ENCODE measurements around the gene CLIC1.

DNA sequence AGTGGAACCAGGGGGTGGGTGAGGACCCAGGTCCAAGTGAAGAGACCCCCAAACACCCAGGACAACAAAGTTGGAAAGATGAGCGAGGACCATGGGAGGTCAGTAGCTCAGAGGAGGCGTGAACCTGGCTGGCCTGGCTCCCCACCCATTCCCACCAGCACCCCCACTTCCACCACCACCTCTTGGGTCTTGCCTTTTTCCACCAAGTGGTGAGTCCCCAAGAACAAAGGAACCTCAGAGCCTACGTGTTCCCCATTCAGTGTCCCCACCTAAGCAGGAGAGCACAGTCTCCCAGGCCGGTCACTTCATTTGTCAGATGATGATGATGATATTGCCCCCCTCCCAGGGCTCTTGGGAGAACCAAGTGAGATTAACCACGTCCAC, 41.3 kb upstream of the CLIC1 start:
- TF ChIP-seq, protein P1, sequence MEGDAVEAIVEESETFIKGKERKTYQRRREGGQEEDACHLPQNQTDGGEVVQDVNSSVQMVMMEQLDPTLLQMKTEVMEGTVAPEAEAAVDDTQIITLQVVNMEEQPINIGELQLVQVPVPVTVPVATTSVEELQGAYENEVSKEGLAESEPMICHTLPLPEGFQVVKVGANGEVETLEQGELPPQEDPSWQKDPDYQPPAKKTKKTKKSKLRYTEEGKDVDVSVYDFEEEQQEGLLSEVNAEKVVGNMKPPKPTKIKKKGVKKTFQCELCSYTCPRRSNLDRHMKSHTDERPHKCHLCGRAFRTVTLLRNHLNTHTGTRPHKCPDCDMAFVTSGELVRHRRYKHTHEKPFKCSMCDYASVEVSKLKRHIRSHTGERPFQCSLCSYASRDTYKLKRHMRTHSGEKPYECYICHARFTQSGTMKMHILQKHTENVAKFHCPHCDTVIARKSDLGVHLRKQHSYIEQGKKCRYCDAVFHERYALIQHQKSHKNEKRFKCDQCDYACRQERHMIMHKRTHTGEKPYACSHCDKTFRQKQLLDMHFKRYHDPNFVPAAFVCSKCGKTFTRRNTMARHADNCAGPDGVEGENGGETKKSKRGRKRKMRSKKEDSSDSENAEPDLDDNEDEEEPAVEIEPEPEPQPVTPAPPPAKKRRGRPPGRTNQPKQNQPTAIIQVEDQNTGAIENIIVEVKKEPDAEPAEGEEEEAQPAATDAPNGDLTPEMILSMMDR (conservative IDR thresholded peaks at IDR 0.05 in 1 of 2, IDR thresholded peaks at IDR 0.05 in 1 of 2; ENCODE audit: extremely low read depth in 1 of 2, insufficient read depth in 1 of 2, low read depth in 1 of 2, low read length in 2 of 2): no peak
- no peak for TF ChIP-seq EZH2 (IDR thresholded peaks at IDR 0.05; ENCODE audit: borderline replicate concordance, low read length)

Data from mammary epithelial cell (primary cell).